Right forelimb (tissue), 1 donor: ENCODE results near the gene TRIM63.

Experiments
- DNase-seq: peaks from one replicate; pipeline ENCODE4 v3.0.0-alpha.2; 2018

TRIM63 gene

DNA sequence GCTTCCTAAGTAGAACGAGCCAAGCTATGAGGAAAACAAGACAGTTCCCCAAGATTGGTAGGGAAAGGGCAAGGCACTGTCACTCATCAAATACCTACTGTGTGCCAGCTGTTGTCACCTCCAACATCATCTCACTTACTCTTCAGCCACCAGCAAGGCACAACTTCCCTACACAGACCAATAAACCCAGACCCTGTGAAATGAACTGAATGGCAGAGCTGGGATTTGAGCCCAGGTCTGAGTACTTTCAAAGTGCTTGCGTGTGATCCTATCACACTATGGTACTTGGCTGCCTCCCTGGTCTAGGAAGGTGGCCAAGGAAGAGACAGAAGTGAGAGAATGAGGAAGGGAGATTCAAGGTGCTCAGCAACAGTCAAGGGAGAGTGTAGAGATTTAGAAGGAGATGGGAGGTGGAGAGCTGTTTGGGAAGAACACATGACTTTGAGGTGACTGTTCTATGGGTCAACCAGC lies 16.7 kb upstream of the TRIM63 start:
- no peak for DNase-seq

DNA sequence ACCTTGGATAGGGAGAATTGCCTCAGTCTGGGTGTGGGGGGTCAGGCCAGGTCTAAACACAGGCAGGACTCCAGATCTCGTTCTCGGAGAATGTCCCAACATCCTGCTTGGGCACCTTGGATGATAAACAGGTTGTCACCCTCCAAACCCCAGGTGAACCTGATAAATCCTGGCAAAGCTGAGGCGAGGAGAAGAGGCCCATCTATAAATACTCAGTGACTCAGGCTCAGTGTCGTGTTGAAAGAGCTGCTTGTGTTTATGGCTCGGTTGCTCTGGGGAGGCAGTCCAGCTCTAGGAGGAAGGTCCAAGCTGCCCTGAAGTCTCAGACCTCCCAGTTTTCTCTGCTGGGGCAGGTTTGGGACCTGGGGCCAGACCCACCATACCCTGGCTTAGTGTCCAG lies 15.8 kb upstream of the TRIM63 start:
- DNase-seq = no peak

DNA sequence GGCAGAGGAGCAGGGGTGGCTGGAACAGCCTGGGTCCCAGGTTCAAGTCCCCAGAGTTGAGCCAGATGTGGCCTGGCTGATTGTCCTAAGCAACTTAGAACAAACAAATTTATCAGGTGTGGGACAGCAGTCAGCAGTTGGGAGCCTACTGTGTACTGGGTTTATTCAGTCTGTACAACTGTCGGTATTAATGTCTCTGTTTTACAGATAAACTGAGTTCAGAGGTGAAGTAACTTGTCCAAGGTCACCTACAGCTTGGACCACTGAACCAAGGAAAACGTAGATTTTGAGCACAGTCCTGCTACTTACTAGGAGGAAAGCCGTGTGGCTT lies 14.6 kb upstream of the TRIM63 start:
- DNase-seq = no peak

DNA sequence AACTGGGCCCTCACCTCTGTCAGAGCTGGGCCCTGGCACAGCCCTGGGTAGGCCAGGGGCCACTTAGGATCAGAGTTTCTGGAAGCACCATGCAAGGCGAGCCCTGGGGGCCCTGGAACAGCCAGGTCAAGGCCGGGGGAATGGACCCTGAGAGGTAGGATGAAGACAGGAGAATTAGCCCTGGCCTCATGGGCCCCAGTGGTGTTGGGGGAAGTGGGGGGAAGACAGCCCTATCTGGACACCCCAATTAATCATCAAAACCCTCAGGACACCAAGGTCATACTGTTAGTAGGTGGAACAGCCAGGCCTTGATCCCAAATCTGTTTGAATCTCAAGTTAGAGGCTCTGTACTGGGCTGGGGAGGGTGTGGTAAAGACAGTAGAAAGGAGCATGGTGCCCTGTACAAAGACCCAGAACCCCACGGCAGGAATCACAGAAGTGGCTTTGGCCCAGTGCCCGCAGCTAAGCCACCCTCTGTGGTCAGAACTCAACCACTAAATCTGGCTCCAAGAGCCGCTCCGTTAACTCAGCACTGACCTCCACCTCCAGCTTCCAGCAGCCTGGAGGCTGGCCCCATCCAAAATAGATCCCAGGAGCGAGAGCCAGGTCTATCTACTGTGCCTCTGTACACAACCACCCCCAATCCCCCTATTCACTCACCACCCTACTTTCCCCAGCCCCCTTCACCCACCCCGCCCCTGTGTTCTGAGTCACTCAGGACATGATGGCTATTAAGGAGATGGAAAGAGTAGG lies 14.0 kb upstream of the TRIM63 start:
- no peak for DNase-seq

DNA sequence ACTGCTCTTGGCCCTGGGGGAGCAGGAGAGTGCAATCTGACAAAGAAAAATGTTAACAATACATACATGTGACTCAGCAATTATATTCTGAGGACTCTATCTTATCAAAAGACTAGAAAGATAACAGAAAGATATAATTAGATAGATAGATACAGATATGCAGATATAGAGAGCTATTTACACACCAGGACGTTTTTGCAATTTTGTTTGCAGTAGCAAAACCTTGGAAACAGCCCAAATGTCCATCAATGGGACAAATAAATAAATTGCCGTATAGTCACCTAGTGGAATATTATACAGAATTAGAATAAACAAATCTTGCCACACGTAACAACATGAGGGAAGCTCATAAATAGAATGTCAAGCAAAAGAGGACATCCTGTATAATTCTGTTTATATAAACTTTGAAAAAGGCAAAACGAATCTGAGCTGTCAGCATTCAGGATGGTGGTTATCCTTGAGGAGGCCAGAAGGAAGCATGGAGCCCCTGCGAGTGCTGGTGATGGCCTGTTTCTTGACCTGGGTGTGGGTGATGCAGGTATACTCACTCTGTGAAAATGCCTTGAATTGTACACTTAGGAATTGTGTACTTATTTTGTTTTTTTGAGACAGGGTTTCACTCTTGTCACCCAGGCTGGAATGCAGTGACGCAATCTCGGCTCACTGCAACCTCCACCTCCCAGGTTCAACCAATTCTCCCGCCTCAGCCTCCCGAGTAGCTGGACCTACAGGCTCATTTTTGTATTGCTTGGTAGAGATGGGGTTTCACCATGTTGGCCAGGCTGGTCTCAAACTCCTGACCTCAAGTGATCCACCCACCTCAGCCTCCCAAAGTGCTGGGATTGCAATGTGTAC lies 12.8 kb upstream of the TRIM63 start:
- no peak for DNase-seq

DNA sequence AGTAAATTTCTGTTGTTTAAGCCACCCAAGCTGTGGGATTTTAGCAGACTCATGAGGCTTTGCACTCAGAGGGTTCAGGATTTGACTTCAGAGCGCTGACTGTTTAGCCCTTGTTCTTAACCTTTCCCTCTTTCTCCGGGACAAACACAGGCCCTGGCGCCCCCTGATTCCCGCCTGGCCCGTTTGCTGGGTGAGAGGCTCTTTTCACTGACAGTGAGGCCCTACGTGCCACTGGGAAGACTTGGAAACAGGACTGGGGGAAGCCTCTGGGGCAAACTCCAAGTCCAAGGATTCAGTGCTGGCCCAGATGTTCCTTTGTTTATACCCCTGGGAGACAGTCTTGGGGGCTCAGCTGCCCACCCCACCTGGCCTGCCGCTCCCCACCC lies 11.7 kb upstream of the TRIM63 start:
- no peak for DNase-seq

DNA sequence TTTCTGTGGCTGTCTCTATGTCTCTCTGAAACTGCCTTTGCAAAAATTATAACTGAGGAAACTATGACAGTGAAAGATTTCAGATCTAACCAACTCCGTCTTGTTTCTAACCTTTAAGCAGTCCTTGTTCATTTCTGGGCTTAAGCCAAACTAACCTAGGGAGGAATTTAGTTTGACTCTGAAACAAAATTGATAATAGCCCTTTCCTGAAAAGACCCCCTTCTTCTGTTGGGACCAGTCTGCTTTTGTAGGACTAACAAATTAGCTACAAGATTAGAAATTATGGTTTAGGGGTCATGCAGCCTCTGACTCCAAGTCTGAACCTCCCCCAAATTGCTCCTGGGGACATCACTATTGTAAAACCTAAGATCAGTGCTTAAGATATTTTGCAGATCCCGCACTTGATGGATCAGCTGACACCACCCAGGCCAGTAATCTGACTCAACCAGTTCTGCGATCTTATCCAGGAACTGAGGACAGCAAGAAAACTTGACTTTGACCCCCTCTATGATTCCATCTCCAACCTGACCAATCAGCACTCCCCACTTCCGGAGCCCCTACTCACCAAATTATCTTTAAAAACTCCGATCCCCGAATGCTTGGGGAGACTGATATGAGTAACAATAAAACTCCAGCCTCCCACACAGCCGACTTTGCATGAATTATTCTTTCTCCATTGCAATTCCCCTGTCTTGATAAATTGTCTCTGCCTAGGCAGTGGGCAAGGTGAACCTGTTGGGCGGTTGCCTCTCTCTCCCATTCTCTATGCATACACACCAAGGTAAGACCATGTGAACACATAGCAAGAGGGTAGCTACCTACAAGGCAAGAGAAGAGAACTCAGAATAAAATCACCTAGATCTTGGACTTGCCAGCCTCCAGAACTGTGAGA lies 11.1 kb upstream of the TRIM63 start:
- no peak for DNase-seq

DNA sequence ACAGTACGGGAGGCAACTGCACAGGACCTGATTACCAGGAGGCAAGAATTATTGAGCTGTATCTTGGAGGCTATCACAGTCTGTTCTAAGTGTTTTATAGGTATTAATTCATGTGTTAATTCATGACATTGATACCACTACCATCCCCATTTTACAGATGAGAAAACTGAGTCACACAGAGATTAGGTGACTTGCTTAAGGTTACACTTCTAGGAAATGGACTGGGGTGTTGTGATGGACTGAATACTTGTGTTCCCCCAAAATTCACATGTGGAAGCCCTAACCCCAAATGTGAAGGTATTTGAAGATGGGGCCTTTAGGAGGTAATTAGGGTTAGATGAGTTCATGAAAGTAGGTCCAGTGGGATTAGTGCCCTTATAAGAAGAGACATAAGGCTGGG lies 10.1 kb upstream of the TRIM63 start:
- no peak for DNase-seq

DNA sequence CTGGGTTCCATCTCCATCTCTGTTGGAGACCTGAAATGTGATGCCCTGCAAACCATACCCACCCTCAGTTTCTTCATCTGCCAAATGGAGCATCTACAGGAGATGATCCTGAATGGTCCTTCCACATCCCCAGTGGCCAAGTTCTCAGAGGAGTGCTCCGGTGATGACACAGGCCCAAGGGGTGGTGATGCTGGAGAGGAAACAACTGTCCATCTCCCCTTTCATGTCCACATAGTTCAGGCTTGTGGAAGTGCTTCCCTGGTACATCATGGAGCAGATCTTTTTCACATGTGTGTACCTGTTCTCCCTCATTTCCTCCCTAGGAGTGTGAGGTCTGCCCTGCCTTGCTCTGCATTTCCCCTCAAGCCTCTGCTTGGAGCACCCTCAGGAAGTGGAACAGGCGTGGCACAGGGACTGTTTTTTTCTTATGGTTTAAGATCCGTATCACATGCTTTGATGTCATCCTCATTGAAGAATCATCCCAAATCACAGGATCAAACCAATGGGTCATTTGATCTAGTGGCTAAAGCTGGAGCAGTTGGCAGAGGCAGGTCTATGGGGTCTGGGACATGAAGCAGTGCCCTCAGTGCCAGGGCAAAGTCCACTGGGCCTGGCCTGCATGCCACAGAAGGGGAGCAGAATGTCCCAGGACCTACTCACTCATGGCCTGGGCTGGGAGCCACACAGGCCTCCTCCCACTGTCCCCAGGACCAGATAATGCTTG lies 8.2 kb upstream of the TRIM63 start:
- DNase-seq = no peak

DNA sequence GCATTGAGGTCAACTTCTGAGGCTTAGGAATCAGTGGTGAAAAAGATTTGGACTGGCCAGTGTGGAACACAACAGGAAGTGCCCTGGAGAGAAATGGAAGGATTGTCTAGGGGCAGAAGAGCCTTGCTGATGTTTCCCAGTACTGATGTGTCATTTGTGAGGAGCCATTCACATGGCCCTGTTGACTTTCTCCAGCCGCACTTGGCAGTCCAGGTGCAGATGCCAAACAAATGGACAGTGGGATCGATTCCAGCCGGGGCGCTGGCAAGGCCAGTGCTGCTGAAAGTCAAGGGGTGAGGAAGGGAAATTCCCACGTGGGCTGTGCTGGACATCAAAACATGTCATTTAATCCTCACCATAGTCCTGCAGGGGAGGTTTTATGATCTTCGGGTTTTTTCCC lies 4.9 kb upstream of the TRIM63 start:
- no peak for DNase-seq

DNA sequence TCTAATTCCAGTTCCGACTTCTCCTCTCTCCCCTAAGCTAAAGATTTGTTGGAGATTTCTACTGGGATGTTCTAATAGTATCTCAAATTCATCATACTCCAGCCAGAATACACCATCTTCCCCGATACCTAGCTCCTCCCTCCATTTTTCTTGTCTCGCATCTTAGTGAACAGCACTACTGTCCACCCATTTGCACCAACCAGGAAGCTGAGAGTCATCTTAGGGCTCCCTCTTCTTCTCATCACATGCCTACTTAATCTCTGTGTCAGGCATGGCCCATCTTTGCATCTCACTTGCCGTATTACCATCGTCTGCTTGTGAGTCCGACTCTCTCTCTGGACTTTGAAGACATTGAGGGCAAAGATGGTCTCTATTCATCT lies 3.5 kb upstream of the TRIM63 start:
- no peak for DNase-seq

DNA sequence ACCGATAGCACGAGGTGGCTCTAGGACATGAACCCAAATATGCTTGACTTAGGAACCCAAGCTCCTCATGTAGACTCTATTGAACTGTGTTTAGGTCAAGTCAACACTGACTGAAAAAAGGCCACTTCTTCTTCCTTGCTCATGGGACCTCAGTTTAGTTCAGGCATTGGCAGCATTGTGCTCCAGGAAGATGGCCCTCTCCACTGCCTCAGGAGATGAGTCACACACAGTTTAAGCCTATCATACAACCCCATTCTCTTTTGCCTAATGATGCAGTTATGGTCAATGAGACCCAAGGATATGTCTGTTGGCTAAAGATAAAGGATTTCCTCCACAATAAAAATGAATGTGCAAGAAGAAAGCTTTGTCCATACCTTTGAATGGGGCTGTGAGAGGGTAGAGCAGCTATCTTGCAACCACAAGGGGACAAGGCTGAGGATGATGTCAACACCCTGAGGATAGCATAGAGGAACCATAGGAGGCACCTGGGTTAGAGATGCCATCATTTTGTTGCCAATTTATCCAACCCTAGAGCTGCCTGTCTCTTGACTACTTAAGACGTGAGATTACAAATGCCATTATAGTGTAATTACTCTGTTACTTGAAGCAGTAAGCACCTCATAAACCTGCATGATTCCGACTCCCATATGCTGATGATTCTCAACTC lies 3.0 kb upstream of the TRIM63 start:
- DNase-seq = no peak

DNA sequence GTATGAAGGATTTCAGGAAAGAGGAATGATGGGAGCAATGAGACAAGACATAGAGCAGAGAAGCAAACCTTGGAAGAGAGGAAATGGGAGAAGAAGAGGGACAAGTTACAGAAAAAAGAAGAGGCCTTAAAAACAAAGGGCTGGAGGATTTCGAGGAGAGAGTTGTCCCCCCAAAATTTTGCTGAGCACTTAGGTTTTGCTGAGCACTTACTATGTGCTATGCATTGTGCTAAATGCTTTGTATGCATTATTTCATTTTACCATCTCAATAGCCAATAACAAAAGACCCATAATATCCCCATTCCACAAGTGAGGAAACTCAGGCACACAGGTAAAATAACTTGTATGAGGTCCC lies 2.5 kb upstream of the TRIM63 start:
- DNase-seq = no peak

DNA sequence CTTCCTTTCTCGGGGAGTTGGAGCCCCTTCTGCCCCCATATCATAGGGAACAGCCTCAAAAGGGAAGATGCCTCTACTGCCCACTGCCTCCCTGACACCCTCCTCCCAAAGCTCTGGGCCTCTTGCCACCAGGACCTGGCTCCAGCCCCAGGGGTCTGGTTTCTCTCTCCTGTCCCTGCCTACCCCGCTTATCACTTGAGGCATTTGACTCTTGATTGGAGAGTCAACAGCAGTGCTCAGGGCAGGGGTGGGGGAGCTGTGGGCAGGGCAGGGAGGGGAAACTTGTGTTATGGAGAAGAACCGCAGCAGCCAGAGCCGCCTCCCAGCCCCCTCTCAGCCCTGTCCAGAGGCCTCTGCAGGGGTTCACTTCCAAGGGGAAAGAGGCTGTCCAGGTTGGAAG lies 573 bp downstream of the TRIM63 start:
- DNase-seq = no peak

DNA sequence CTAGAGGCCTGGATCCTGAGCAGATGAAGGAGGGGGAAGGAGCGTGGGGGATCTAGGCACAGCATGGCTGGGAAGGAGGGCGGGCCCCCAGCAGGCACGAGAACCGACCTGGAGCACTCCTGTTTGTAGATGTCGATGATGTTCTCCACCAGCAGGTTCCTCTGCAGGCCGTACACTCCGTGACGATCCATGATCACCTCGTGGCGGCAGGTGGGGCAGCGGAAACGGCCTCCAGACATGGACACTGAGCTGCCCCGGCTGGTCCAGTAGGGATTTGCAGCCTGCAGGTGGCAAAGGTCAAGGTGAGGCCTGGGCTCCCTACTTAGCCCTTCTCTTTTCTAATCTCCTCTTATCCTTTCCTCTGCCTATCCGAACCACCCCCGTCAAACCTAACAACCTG lies 1.3 kb downstream of the TRIM63 start:
- no peak for DNase-seq

DNA sequence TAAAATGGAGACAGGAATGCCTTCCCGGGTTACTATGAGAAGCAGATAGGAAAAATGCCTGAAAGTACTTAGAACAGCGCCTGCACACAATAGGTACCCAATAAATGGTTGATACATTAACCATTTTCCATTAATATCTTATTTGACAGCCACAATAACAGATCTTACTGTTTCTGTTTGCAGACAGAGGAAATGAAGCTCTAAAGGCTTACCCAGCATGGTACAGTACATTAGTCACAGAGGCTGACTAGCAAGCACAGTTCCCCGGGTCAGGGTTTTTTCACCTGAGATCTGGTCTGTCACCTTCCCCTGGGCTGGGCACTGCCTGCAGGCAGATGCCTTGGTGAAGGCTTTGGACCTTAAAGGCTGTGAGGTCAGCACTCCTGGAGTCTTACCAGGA lies 2.9 kb downstream of the TRIM63 start:
- DNase-seq = no peak

DNA sequence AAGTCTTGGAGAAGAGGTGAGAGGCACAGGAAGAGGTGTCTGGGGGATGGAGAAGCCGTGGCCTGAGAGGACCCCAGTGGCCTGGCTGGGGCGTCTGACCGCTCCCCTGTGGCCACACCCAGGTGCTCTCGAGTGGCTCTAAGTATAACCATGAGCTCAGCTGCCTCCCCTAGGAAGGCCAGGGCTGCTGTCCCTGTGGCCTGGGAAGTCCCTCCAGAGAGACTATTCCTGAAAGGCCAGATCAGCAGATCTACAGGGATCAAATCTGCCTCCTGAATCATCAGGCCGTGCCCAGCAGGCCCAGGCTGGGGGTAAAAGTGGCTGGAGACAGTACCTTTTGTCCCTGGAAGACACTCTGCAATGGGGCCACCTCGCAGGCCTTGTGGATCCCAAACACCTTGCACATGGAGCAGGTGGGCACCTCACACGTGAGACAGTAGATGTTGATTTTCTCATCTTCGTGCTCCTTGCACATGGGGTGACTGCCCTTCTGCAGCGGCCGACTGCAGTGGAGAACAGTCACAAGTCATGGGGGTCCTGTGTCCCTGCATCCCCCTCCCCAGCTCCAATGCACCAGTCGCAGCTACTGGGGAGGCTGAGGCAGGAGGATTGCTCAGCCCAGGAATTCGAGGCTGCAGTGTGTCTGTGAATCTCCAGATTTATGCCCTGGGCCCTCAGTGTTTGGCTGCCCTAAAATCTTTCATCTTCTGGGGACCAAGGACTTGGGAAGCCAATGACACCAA lies 6.4 kb downstream of the TRIM63 start:
- DNase-seq = no peak

DNA sequence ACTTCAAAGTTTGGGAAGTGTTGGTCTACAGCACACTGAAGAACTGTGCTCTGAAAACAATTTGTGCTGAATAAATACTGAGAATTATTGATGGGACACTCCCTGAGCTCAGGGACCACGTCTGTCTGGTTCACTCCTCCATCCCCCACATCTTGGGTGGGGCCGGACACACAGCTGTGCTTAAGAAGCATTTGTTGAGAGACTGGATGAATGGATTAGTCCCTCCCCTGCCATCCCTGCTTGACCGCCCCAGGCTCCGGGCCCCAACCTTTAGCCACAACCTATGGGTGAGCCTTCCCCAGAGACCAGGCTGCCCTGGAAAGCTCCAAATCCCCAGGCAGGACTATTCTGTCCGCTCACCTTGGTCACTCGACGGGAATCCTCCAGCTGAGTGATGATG lies 7.5 kb downstream of the TRIM63 start:
- no peak for DNase-seq

DNA sequence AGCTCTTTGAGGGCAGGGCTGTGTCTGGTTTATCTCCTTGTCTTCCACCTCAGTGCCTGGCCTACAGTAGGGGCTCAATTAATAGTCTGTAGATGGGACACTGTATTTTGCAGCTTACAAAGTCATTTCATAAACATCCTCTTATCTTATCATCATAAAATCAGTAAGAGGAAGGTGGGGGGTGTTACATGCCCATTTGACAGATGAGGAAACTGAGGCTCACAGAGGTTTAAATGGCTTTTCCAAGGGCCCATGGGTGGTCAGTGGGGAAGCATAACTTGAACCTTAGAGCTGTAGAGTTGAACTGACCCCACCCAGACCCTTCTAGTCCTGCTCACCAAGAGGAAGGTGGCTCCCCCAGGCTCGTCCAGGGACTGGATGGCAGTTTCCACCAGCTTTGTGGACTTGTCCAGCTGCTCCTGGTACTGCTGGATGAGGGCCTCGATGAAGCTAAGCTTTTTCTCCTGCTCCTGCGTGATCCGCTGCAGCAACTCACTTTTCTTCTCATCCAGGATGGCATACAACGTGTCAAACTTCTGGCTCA lies 9.3 kb downstream of the TRIM63 start:
- DNase-seq = no peak

DNA sequence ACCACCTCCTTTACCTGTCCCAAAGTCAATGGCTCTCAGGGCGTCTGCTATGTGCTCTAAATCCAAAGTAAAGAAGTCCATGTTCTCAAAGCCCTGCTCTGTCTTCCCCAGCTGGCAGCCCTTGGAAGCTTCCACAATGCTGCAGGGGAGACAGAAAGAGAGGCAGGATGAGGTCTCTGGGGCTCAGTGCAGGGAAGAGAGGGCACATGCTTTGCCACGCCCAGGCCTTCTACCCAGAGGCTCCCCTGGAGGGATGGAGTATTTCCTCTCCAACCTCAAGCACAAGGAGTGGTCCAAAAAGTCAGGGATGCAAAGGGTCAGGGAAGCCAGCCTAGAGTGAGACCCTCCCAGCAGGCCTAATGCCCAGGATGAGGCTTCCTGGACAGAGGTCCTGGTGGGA lies 10.2 kb downstream of the TRIM63 start:
- no peak for DNase-seq

DNA sequence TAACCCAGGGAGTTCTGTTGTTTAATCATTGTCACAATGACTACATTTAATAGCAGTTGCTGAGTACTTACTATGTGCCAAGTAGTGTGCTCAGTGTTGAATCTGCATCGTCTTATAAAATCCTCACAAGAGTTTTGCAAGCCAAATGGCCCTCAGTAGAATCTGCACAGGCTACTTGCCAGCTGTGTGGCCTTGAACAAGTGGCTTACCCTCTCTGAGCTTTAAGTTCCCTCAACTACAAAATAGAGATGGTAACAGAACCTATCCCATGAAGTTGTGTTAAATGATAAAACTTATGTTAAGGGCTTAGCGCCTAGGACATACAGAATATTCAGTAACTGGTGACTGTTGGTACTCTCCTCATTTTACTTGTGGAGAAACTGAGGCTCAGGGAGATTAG lies 12.4 kb downstream of the TRIM63 start:
- DNase-seq = no peak
